H9 (cell line): Measurements from ENCODE around the gene EXOC2. TPM values are rescaled to one million over a fixed set of nuclear protein-coding genes. Genes with fewer than 3 reads are reported as not detected.

Experiments
- DNase-seq: peaks from one replicate; pipeline ENCODE4 v3.0.0-alpha.2; 2017
- H2AFZ ChIP-seq: one replicate; pipeline ENCODE4 v1.6.1; 2013; ENCODE audit warnings: mild to moderate bottlenecking, low read length, control low read depth, moderate library complexity
- H2AK5ac ChIP-seq: 2 replicates; pipeline ENCODE4 v1.6.1; 2013; ENCODE audit warnings: low read length, control low read depth, mixed read lengths; ENCODE audit not compliant: insufficient read length
- H2BK120ac ChIP-seq: one replicate; pipeline ENCODE4 v1.6.1; 2013; ENCODE audit warnings: low read depth, mild to moderate bottlenecking, low read length, control low read depth, inconsistent platforms; ENCODE audit not compliant: poor library complexity, severe bottlenecking
- H2BK12ac ChIP-seq: 2 replicates; pipeline ENCODE4 v1.6.1; 2013; ENCODE audit warnings: low read length, control low read depth, mixed read lengths, low read depth; ENCODE audit not compliant: insufficient read length
- H2BK15ac ChIP-seq: 2 replicates; pipeline ENCODE4 v1.6.1; 2013; ENCODE audit warnings: low read depth, low read length, control low read depth
- H2BK20ac ChIP-seq: one replicate; pipeline ENCODE4 v1.6.1; 2013; ENCODE audit warnings: low read depth, mild to moderate bottlenecking, low read length, control low read depth, inconsistent platforms; ENCODE audit not compliant: poor library complexity, severe bottlenecking
- H2BK5ac ChIP-seq: 2 replicates; pipeline ENCODE4 v1.6.1; 2013; ENCODE audit warnings: low read length, control low read depth, mixed read lengths; ENCODE audit not compliant: insufficient read length
- H3K14ac ChIP-seq: 2 replicates; pipeline ENCODE4 v1.6.1; 2013; ENCODE audit warnings: low read length, control low read depth; ENCODE audit not compliant: insufficient read depth
- H3K18ac ChIP-seq: 2 replicates; pipeline ENCODE4 v1.6.1; 2013; ENCODE audit warnings: low read depth, mild to moderate bottlenecking, mixed read lengths, low read length, control low read depth; ENCODE audit not compliant: insufficient read length
- H3K23ac ChIP-seq: 2 replicates; pipeline ENCODE4 v1.6.1; 2013; ENCODE audit warnings: low read length, control low read depth, mixed read lengths, low read depth; ENCODE audit not compliant: insufficient read length
- H3K23me2 ChIP-seq: 2 replicates; pipeline ENCODE4 v1.6.1; 2013; ENCODE audit warnings: low read depth, mild to moderate bottlenecking, mixed read lengths, low read length, control low read depth; ENCODE audit not compliant: insufficient read length, poor library complexity, severe bottlenecking
- H3K27ac ChIP-seq: 2 replicates; pipeline ENCODE4 v1.5.1; 2013; ENCODE audit warnings: low read length, control low read depth, mixed read lengths, low read depth; ENCODE audit not compliant: insufficient read length
- H3K27me3 ChIP-seq: 2 replicates; pipeline ENCODE4 v1.6.1; 2013; ENCODE audit warnings: low read length, control low read depth, inconsistent platforms; ENCODE audit not compliant: insufficient read depth
- H3K4ac ChIP-seq: 2 replicates; pipeline ENCODE4 v1.6.1; 2013; ENCODE audit warnings: low read depth, mild to moderate bottlenecking, control low read depth, inconsistent platforms, low read length, moderate library complexity
- H3K4me1 ChIP-seq: 2 replicates; pipeline ENCODE4 v1.6.1; 2013; ENCODE audit warnings: low read length, control low read depth, inconsistent platforms; ENCODE audit not compliant: insufficient read depth
- H3K4me2 ChIP-seq: 2 replicates; pipeline ENCODE4 v1.6.1; 2013; ENCODE audit warnings: low read length, control low read depth, mixed read lengths; ENCODE audit not compliant: insufficient read length, insufficient read depth
- H3K56ac ChIP-seq: 2 replicates; pipeline ENCODE4 v1.6.1; 2013; ENCODE audit warnings: low read depth, mild to moderate bottlenecking, mixed read lengths, low read length, control low read depth; ENCODE audit not compliant: insufficient read length
- H3K79me1 ChIP-seq: 2 replicates; pipeline ENCODE4 v1.6.1; 2013; ENCODE audit warnings: low read depth, mild to moderate bottlenecking, moderate library complexity, low read length, control low read depth, inconsistent platforms; ENCODE audit not compliant: insufficient read depth, poor library complexity, severe bottlenecking
- H3K79me2 ChIP-seq: 2 replicates; pipeline ENCODE4 v1.6.1; 2013; ENCODE audit warnings: low read length, control low read depth, inconsistent platforms; ENCODE audit not compliant: insufficient read depth
- H3K9ac ChIP-seq: 2 replicates; pipeline ENCODE4 v1.6.1; 2013; ENCODE audit warnings: low read length, control low read depth, mixed read lengths; ENCODE audit not compliant: insufficient read length; ENCODE audit errors: extremely low read depth
- H3K9me3 ChIP-seq: one replicate; pipeline ENCODE4 v1.6.1; 2013; ENCODE audit warnings: low read depth, low read length, inconsistent platforms; ENCODE audit not compliant: control insufficient read depth
- H3T11ph ChIP-seq: one replicate; pipeline ENCODE4 v1.6.1; 2013; ENCODE audit warnings: mild to moderate bottlenecking, low read length, control low read depth, inconsistent platforms
- H4K20me1 ChIP-seq: one replicate; pipeline ENCODE4 v1.6.1; 2013; ENCODE audit not compliant: control insufficient read depth, insufficient read length, insufficient read depth
- H4K5ac ChIP-seq: 2 replicates; pipeline ENCODE4 v1.6.1; 2013; ENCODE audit warnings: low read depth, mild to moderate bottlenecking, mixed read lengths, low read length, control low read depth; ENCODE audit not compliant: insufficient read length
- H4K8ac ChIP-seq: replicated peaks from 2 replicates; pipeline ENCODE4 v1.6.1; 2013; ENCODE audit warnings: low read length, control low read depth, mixed read lengths, low read depth; ENCODE audit not compliant: insufficient read length
- H4K91ac ChIP-seq: 2 replicates; pipeline ENCODE4 v1.6.1; 2013; ENCODE audit warnings: low read depth, mild to moderate bottlenecking, moderate library complexity, mixed read lengths, low read length, control low read depth; ENCODE audit not compliant: insufficient read length
- H3K27ac Mint-ChIP-seq, 3 experiments: 2 replicates in 2 of 3; 3 replicates in 1 of 3; pipeline ENCODE4 v1.8.0; 2020 to 2021; ENCODE audit warnings: mixed read lengths in 3 of 3, mild to moderate bottlenecking in 1 of 3, moderate library complexity in 1 of 3
- H3K27me3 Mint-ChIP-seq: 2 replicates; pipeline ENCODE4 v1.8.0; 2021; ENCODE audit warnings: low read depth, mild to moderate bottlenecking, moderate library complexity, mixed read lengths
- H3K36me3 Mint-ChIP-seq, 3 experiments: 2 replicates in 2 of 3; 3 replicates in 1 of 3; pipeline ENCODE4 v1.8.0; 2020 to 2021; ENCODE audit warnings: low read depth in 3 of 3, mixed read lengths in 3 of 3; ENCODE audit not compliant: insufficient read depth in 1 of 3
- H3K4me1 Mint-ChIP-seq, 2 experiments: 2 replicates each; pipeline ENCODE4 v1.8.0; 2020; ENCODE audit warnings: mixed read lengths in 2 of 2
- H3K4me3 Mint-ChIP-seq, 2 experiments: 2 replicates in 1 of 2; 3 replicates in 1 of 2; pipeline ENCODE4 v1.8.0; 2020 to 2021; ENCODE audit warnings: mild to moderate bottlenecking in 2 of 2, mixed read lengths in 2 of 2, moderate library complexity in 1 of 2
- H3K9me3 Mint-ChIP-seq, 2 experiments: 2 replicates in 1 of 2; 3 replicates in 1 of 2; pipeline ENCODE4 v1.8.0; 2020; ENCODE audit warnings: mild to moderate bottlenecking in 2 of 2, mixed read lengths in 2 of 2, moderate library complexity in 1 of 2
- CTCF ChIP-seq: fragments of 200-600 bp; sonication (generic); conservative IDR thresholded peaks from 3 replicates; pipeline ENCODE4 v1.8.0; 2021; ENCODE audit warnings: antibody characterized with exemption, mild to moderate bottlenecking
- WGBS: extraction: QIAGEN DNeasy Blood & Tissue Kit; methylation state at CpG from one replicate; pipeline ENCODE4 v1.1.7; 2013; ENCODE audit warnings: missing lambda C conversion rate, low lambda C conversion rate, mixed read lengths; ENCODE audit not compliant: insufficient read length; ENCODE audit errors: extremely low coverage; 5-methylcytosine and 5-hydroxymethylcytosine counted together
- total RNA-seq: library from RNA; stranded (reverse); gene quantifications from 2 replicates; pipeline ENCODE4 v1.2.1, GENCODE V29; 2021

The EXOC2 gene
- total RNA-seq, 1 experiment from 2014 or later = 29.9 TPM

- Histone ChIP-seq H3K4me2 (no peak overlapping the region), H2BK15ac (no peak overlapping the region), H2BK12ac (no peak overlapping the region), H4K91ac (no peak overlapping the region), H2AFZ (no peak overlapping the region), H3K18ac (no peak overlapping the region), H2BK120ac (no peak overlapping the region), H3K14ac (no peak overlapping the region), H3K23ac (no peak overlapping the region), H2BK5ac (no peak overlapping the region), H4K20me1 (no peaks in the 10 kb centered on the region), H3K9ac (no peak overlapping the region), H3K27ac (no peak overlapping the region), H3K56ac (no peak overlapping the region), H3K27me3 (no peaks in the 10 kb centered on the region), H3K4me1 (no peaks in the 10 kb centered on the region), H3K23me2 (no peaks in the 10 kb centered on the region), H4K5ac (no peak overlapping the region), H2BK20ac (no peak overlapping the region), H3K79me2 (no peaks in the 10 kb centered on the region), H2AK5ac (no peak overlapping the region), H3K4ac (no peak overlapping the region), H3K79me1 (no peaks in the 10 kb centered on the region), H3T11ph (no peak overlapping the region), H3K9me3 (no peaks in the 10 kb centered on the region), H4K8ac (no peak overlapping the region)
- H3K4me3 Mint-ChIP-seq = no peak overlapping the region
- no CpG with 5 or more reads among the region's 7 CpGs for WGBS
- H3K36me3 Mint-ChIP-seq = peaks cover 0 to 6% (median 0%) of the 10 kb centered on the region in 3 experiments; a peak in 1 of 7 replicates
- no peak for TF ChIP-seq CTCF
- no peak overlapping the region; a peak in 1 of 7 replicates for H3K27ac Mint-ChIP-seq
- no peak for DNase-seq
- H3K27me3 Mint-ChIP-seq = peaks cover 8% of the 10 kb centered on the region
- no peaks in the 10 kb centered on the region; a peak in 2 of 5 replicates for H3K9me3 Mint-ChIP-seq
- H3K4me1 Mint-ChIP-seq = peaks cover 0 to 8% of the 10 kb centered on the region in 2 experiments; a peak in 2 of 4 replicates
Observed at GRCh38 chr6:718345-718744, 25.4 kb upstream of the EXOC2 start.
